ENCODE results near the gene ENPP3. TPM values are rescaled to one million over a fixed set of nuclear protein-coding genes. Genes with fewer than 3 reads are reported as not detected.

The ENPP3 gene
- total RNA-seq, 1 experiment from 2014 or later, result not detected

- Mint-ChIP-seq H3K36me3 (no peaks in the 10 kb centered on the region), H3K4me3 (no peak overlapping the region), H3K27ac (no peak overlapping the region), H3K27me3 (ENCODE audit: low read depth) (peaks cover 10% of the 10 kb centered on the region), H3K4me1 (no peaks in the 10 kb centered on the region), H3K9me3 (no peaks in the 10 kb centered on the region)
- ATAC-seq (no peak), DNase-seq (ENCODE audit: low spot score) (no peak)
- no peak for TF ChIP-seq RORB (CRISPR knock-in tag; IDR thresholded peaks at IDR 0.05)
- no peak for TF ChIP-seq ZNF416 (CRISPR knock-in tag; IDR thresholded peaks at IDR 0.05)
- TF ChIP-seq KAT7 (CRISPR knock-in tag; IDR thresholded peaks at IDR 0.05; ENCODE audit: borderline replicate concordance), result no peak
- TF ChIP-seq ATF1 (CRISPR knock-in tag; IDR thresholded peaks at IDR 0.05), result no peak
- TF ChIP-seq GRHL2 (CRISPR knock-in tag; IDR thresholded peaks at IDR 0.05; ENCODE audit: insufficient replicate concordance, severe bottlenecking), result no peak
- TF ChIP-seq MXD4 (CRISPR knock-in tag; IDR thresholded peaks at IDR 0.05; ENCODE audit: borderline replicate concordance), result no peak
- ChIA-PET CTCF (interaction anchor here (1.5 kb wide), 1 partner anchor 17 kb away, joined by 5 read pairs; the partner anchor contains the start of gene MED23), POLR2A (no interaction called here)
Observed at GRCh38 chr6:131644921-131645320, 7.8 kb downstream of the ENPP3 start.

DNA sequence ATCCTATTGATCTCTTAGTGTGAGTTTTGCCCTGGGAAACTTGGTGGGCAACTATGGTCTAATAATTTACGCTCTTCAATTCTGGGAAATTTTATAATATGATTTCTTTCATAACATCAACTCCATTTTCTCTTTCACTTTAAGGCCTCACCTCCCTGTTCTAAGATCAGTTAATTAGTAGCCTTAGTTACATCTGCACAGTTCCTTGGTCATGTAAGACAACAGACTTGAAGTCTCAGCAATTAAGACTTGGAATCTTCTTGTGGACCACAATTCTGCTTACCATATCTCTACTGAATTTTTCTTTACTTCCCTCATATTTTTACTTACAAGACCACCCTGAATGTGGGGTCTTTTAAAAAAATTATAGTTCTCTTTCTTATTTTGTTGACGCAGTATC is 8.7 kb downstream of the ENPP3 start:
- Mint-ChIP-seq H3K4me1 (no peaks in the 10 kb centered on the region), H3K4me3 (no peak overlapping the region), H3K36me3 (no peaks in the 10 kb centered on the region), H3K27me3 (ENCODE audit: low read depth) (peaks cover 14% of the 10 kb centered on the region), H3K27ac (no peak overlapping the region), H3K9me3 (no peaks in the 10 kb centered on the region)
- TF ChIP-seq PREB (CRISPR knock-in tag; IDR thresholded peaks at IDR 0.05; ENCODE audit: borderline replicate concordance) (no peak), OVOL2 (CRISPR knock-in tag; IDR thresholded peaks at IDR 0.05; ENCODE audit: borderline replicate concordance) (no peak), ZNF219 (CRISPR knock-in tag; IDR thresholded peaks at IDR 0.05; ENCODE audit: borderline replicate concordance) (no peak), ZNF281 (CRISPR knock-in tag; IDR thresholded peaks at IDR 0.05) (no peak), GABPB1 (CRISPR knock-in tag; IDR thresholded peaks at IDR 0.05) (no peak), ZNF396 (CRISPR knock-in tag; IDR thresholded peaks at IDR 0.05; ENCODE audit: borderline replicate concordance) (no peak), ZNF138 (CRISPR knock-in tag; conservative IDR thresholded peaks at IDR 0.05) (no peak), MYBL2 (CRISPR knock-in tag; IDR thresholded peaks at IDR 0.05) (no peak)
- TF ChIP-seq, protein P1, sequence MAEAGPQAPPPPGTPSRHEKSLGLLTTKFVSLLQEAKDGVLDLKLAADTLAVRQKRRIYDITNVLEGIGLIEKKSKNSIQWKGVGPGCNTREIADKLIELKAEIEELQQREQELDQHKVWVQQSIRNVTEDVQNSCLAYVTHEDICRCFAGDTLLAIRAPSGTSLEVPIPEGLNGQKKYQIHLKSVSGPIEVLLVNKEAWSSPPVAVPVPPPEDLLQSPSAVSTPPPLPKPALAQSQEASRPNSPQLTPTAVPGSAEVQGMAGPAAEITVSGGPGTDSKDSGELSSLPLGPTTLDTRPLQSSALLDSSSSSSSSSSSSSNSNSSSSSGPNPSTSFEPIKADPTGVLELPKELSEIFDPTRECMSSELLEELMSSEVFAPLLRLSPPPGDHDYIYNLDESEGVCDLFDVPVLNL (CRISPR knock-in tag; IDR thresholded peaks at IDR 0.05; ENCODE audit: borderline replicate concordance, low read depth), result no peak
- DNase-seq (ENCODE audit: low spot score) (no peak), ATAC-seq (no peak)
- CTCF ChIA-PET, result interaction anchor here (1.6 kb wide), 1 partner anchor 18 kb away, joined by 8 read pairs; the partner anchor contains the start of gene MED23
- POLR2A ChIA-PET, result no interaction called here

DNA sequence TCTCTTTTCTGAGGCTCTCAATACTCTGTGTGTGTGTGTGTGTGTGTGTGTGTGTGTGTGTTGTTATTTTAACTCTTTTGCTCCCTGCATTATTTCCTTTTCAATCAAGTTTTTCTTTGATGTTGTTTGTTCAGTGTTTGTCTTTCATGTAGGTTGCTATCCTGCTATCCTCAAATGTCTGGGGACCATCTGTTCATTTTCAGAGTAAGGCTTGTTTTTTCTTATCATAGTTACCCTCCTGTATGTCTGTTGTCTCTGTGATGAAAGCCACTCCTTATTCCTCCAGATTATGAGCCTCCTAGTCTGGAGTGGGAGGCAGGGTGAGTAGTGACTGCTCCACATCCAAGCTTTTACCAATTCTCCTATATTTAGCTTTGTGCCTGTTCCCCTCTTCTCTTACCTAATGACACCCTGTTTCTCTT is 9.2 kb downstream of the ENPP3 start:
- POLR2A ChIA-PET, result no interaction called here
- Mint-ChIP-seq H3K4me1 (no peaks in the 10 kb centered on the region), H3K27me3 (ENCODE audit: low read depth) (peaks cover 18% of the 10 kb centered on the region), H3K9me3 (no peaks in the 10 kb centered on the region), H3K27ac (no peak overlapping the region), H3K4me3 (no peak overlapping the region), H3K36me3 (no peaks in the 10 kb centered on the region)
- CTCF ChIA-PET, result interaction anchor here (1.6 kb wide), 1 partner anchor 18 kb away, joined by 8 read pairs; the partner anchor contains the start of gene MED23
- no peak for ATAC-seq
- TF ChIP-seq, protein P2, sequence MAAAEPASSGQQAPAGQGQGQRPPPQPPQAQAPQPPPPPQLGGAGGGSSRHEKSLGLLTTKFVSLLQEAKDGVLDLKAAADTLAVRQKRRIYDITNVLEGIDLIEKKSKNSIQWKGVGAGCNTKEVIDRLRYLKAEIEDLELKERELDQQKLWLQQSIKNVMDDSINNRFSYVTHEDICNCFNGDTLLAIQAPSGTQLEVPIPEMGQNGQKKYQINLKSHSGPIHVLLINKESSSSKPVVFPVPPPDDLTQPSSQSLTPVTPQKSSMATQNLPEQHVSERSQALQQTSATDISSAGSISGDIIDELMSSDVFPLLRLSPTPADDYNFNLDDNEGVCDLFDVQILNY (CRISPR knock-in tag; IDR thresholded peaks at IDR 0.05), result no peak
- TF ChIP-seq ZBTB21 (CRISPR knock-in tag; IDR thresholded peaks at IDR 0.05; ENCODE audit: borderline replicate concordance), result no peak
- DNase-seq (ENCODE audit: low spot score), result no peak

Measured in WTC11 (cell line).